RWPE1 (cell line): ENCODE results near the gene CDYL.

Experiments used
- CTCF ChIA-PET: fragments of 350-600 bp; sonication (Branson Sonifier 250); formaldehyde crosslinking; extraction: SDS; loops from one replicate; lab custom pipeline; 2021; lab: Yijun Ruan, JAX
- POLR2A ChIA-PET: fragments of 400-600 bp; formaldehyde crosslinking; extraction: SDS; loops from one replicate; lab custom pipeline; 2020; ENCODE audit warnings: antibody characterized with exemption; ENCODE audit not compliant: low non-redundant PET; lab: Yijun Ruan, JAX
- DNase-seq: peaks from one replicate; pipeline ENCODE4 v3.0.0; 2012; ENCODE audit warnings: low spot score
- H3K27ac ChIP-seq: fragments of 450-650 bp; 2 replicates; pipeline ENCODE4 v1.5.1; 2017
- TF ChIP-seq, protein P1 (sequence below): fragments of 450-650 bp; conservative IDR thresholded peaks from 2 replicates; pipeline ENCODE4 v1.5.1; 2017; ENCODE audit warnings: low read depth, mild to moderate bottlenecking

CDYL gene

DNA sequence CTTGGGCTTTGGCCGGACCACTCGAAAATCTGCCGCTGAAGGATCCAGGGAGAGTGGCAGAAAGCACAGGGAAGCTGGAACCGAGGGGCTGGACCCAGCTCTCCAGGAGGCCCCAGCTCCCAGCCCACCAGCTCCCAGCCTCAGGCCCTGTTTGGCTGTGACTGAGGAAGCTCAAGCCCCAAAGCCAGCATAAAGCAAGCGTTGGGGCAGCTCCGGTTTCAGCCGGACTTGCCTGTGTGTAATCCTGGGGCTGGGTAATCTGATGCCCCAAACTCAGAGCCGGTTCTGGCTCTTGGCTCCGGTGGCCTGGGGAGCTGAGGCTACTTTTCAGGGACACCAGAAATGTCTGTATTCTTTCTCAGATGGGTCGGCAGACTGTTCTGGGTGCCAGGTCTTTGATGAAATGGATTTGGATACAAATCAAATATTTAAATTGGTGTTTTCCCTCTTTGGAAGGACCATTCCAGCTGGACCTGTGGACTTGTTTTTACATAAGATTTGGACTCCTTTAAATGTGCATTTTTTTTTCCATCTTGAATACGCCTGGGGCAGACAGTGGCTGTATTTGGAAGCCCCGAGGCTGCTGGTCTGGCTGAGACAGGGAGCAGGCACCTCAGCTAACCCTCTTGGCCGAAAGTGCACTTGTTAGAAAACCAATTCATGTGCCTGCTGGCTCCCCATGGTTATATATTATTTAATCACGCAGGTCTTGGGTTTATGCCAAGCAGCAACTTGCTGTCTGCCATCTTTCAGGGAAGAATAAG is 198.0 kb downstream of the CDYL start:
- H3K27ac ChIP-seq = no peak overlapping the region
- POLR2A ChIA-PET = no interaction called here
- DNase-seq = no peak
- TF ChIP-seq, protein P1, sequence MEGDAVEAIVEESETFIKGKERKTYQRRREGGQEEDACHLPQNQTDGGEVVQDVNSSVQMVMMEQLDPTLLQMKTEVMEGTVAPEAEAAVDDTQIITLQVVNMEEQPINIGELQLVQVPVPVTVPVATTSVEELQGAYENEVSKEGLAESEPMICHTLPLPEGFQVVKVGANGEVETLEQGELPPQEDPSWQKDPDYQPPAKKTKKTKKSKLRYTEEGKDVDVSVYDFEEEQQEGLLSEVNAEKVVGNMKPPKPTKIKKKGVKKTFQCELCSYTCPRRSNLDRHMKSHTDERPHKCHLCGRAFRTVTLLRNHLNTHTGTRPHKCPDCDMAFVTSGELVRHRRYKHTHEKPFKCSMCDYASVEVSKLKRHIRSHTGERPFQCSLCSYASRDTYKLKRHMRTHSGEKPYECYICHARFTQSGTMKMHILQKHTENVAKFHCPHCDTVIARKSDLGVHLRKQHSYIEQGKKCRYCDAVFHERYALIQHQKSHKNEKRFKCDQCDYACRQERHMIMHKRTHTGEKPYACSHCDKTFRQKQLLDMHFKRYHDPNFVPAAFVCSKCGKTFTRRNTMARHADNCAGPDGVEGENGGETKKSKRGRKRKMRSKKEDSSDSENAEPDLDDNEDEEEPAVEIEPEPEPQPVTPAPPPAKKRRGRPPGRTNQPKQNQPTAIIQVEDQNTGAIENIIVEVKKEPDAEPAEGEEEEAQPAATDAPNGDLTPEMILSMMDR = no peak
- CTCF ChIA-PET = no interaction called here

- TF ChIP-seq, protein P1 = no peak
- POLR2A ChIA-PET = no interaction called here
- CTCF ChIA-PET = no interaction called here
- no peak overlapping the region for H3K27ac ChIP-seq
- DNase-seq = no peak
These were observed 198.8 kb downstream of the CDYL start for GRCh38 chr6:4974962-4975361.

- POLR2A ChIA-PET = no interaction called here
- TF ChIP-seq, protein P1 = no peak
- no peak for DNase-seq
- H3K27ac ChIP-seq = no peak overlapping the region
- CTCF ChIA-PET = no interaction called here
These were observed 199.3 kb downstream of the CDYL start for GRCh38 chr6:4975506-4975905.

DNA sequence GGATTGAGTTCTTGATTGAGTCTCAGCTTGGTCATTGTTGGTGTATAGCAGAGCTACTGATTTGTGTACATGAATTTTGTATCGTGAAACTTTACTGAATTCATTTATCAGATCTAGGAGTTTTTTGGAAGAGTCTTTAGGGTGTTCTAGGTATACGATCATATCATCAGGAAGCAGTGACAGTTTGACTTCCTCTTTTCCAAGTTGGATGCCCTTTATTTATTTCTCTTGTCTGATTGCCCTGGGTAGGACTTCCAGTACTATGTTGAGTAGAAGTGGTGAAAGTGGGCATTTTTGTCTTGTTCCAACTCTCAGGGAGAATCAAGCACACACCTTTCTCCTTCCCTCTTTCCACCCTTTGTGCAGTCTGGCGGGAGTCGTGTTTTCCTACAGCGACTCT is 201.3 kb downstream of the CDYL start:
- ChIA-PET CTCF (no interaction called here), POLR2A (no interaction called here)
- no peak for DNase-seq
- no peak overlapping the region for H3K27ac ChIP-seq
- TF ChIP-seq, protein P1 = no peak

DNA sequence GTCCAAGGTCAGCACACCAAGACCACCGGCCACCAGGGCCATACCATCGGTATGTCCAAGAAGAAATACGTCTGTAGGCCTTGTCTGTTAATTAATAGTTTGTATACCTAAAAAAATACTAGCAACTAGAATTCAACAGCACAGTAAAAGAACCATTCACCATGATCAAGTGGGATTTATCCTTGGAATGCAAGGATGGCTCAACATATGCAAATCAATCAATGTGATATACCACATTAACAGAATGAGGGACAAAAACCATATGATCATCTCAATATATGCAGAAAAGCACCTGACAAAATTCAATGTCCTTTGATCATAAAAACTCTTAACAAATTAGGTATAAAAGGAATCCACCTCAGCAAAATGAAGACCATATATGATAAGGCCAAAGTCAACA is 203.2 kb downstream of the CDYL start:
- ChIA-PET CTCF (no interaction called here), POLR2A (no interaction called here)
- TF ChIP-seq, protein P1 = no peak
- no peak for DNase-seq
- no peak overlapping the region for H3K27ac ChIP-seq

DNA sequence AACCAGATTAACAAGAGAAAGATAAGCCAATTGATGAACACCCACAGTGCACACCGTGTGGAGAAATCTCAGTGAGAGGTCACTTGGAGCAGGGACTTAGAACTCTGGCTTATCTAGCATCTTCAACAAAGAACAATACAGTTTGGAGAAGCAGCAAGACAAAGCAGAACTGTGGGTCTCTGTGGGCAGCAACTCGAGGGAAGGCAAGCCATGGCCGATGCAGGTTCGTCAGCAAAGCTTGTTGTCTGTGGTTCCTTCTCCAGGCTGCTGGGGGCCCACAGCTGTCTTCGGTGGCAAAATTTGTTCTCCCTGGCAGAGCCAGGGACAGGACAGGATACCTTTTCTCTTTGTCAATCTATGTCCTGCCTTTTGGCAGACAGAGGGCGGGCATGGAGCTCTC is 205.6 kb downstream of the CDYL start:
- POLR2A ChIA-PET = no interaction called here
- no peak overlapping the region for H3K27ac ChIP-seq
- CTCF ChIA-PET = interaction anchor here (0.6 kb wide), 1 partner anchor 486 kb away, joined by 4 read pairs; no protein-coding TSS in a partner anchor
- TF ChIP-seq, protein P1 = no peak
- DNase-seq = no peak
